Esophagus muscularis mucosa (tissue), 4 donors: ENCODE measurements around the gene ATF6. TPM values are rescaled to one million over a fixed set of nuclear protein-coding genes. Genes with fewer than 3 reads are reported as not detected.

Experiments
- DNase-seq: peaks from one replicate; pipeline ENCODE4 v3.0.0-alpha.2; 2017; ENCODE audit errors: extremely low spot score
- H3K27ac ChIP-seq, 4 donors: fragments of 200-600 bp; sonication (generic); replicated peaks in 1 of 4; 1 replicate in 3 of 4; 2 replicates in 1 of 4; pipeline ENCODE4 v1.5.1; 2016 to 2019; ENCODE audit warnings: mild to moderate bottlenecking in 1 of 4
- H3K27me3 ChIP-seq, 4 donors: fragments of 200-600 bp; sonication (generic); one replicate each; pipeline versions ENCODE4 v1.5.1 to v1.6.0; 2016 to 2019
- H3K36me3 ChIP-seq, 4 donors: fragments of 200-600 bp; sonication (generic); one replicate each; pipeline ENCODE4 v1.5.1; 2016 to 2019
- H3K4me1 ChIP-seq, 4 donors: fragments of 200-600 bp; sonication (generic); one replicate each; pipeline ENCODE4 v1.5.1; 2016 to 2019
- H3K4me3 ChIP-seq, 4 donors: fragments of 200-600 bp; sonication (generic); 1 replicate in 2 of 4; 2 replicates in 2 of 4; pipeline ENCODE4 v1.5.1; 2016 to 2019; ENCODE audit warnings: mild to moderate bottlenecking in 4 of 4, moderate library complexity in 1 of 4
- H3K9me3 ChIP-seq, 4 donors: fragments of 200-600 bp; sonication (generic); 1 replicate in 3 of 4; 2 replicates in 1 of 4; pipeline ENCODE4 v1.5.1; 2016 to 2019
- EP300 ChIP-seq: sonication (generic); formaldehyde crosslinking; IDR thresholded peaks from one replicate; pipeline ENCODE4 v1.6.1; 2017; ENCODE audit warnings: antibody characterized with exemption
- POLR2A ChIP-seq: fragments of 450-650 bp; IDR thresholded peaks from one replicate; pipeline ENCODE4 v1.6.1; 2017; ENCODE audit warnings: antibody characterized with exemption, moderate library complexity, mild to moderate bottlenecking, low read depth
- POLR2AphosphoS5 ChIP-seq, 2 donors: sonication (generic); formaldehyde crosslinking; IDR thresholded peaks; one replicate each; pipeline ENCODE4 v1.6.1; 2017; ENCODE audit warnings: antibody characterized with exemption in 2 of 2
- WGBS: methylation state at CpG from one replicate; pipeline ENCODE4 v1.1.5; 2018; 5-methylcytosine and 5-hydroxymethylcytosine counted together
- intact Hi-C: fragments of 100-400 bp; cut with DNase I; formaldehyde crosslinking; loops from one replicate; pipeline ENCODE4 v1.15.1; 2023
- total RNA-seq, 4 donors: library from RNA; depleted of rRNA; stranded (reverse); fragments of >200 nt; gene quantifications; one replicate each; pipeline versions ENCODE4 v1.1.0 to v1.2.1, GENCODE V29; 2016
- TF ChIP-seq, protein P1 (sequence below), 3 experiments: fragments of 200-600 bp in 2 of 3; fragments of 450-650 bp in 1 of 3; sonication (generic) in 2 of 3; IDR thresholded peaks; one replicate each; pipeline ENCODE4 v1.5.1; 2017 to 2019; ENCODE audit warnings: antibody characterized with exemption in 3 of 3, mild to moderate bottlenecking in 2 of 3, moderate library complexity in 1 of 3

Gene ATF6
- total RNA-seq, 4 donors from 2014 or later = 24.5 to 30.6 (median 27.4) TPM

- 66% methylated on average over 6 of the region's 6 CpGs for WGBS
- Histone ChIP-seq H3K27me3 (peaks cover 0 to 8% (median 2%) of the 10 kb centered on the region in 4 donors), H3K27ac (no peak overlapping the region), H3K9me3 (no peaks in the 10 kb centered on the region), H3K36me3 (no peaks in the 10 kb centered on the region), H3K4me3 (no peak overlapping the region), H3K4me1 (peaks cover 8 to 24% (median 19%) of the 10 kb centered on the region in 4 donors)
- intact Hi-C loops = no loop called here
- TF ChIP-seq, protein P1, sequence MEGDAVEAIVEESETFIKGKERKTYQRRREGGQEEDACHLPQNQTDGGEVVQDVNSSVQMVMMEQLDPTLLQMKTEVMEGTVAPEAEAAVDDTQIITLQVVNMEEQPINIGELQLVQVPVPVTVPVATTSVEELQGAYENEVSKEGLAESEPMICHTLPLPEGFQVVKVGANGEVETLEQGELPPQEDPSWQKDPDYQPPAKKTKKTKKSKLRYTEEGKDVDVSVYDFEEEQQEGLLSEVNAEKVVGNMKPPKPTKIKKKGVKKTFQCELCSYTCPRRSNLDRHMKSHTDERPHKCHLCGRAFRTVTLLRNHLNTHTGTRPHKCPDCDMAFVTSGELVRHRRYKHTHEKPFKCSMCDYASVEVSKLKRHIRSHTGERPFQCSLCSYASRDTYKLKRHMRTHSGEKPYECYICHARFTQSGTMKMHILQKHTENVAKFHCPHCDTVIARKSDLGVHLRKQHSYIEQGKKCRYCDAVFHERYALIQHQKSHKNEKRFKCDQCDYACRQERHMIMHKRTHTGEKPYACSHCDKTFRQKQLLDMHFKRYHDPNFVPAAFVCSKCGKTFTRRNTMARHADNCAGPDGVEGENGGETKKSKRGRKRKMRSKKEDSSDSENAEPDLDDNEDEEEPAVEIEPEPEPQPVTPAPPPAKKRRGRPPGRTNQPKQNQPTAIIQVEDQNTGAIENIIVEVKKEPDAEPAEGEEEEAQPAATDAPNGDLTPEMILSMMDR (IDR thresholded peaks at IDR 0.05) = no peak
- TF ChIP-seq EP300 = no peak
- no peak for TF ChIP-seq POLR2A
- TF ChIP-seq POLR2AphosphoS5 (IDR thresholded peaks at IDR 0.05) = no peak
- DNase-seq = no peak
Measured at GRCh38 chr1:161730050-161730564, 36.0 kb upstream of the ATF6 start.

DNA sequence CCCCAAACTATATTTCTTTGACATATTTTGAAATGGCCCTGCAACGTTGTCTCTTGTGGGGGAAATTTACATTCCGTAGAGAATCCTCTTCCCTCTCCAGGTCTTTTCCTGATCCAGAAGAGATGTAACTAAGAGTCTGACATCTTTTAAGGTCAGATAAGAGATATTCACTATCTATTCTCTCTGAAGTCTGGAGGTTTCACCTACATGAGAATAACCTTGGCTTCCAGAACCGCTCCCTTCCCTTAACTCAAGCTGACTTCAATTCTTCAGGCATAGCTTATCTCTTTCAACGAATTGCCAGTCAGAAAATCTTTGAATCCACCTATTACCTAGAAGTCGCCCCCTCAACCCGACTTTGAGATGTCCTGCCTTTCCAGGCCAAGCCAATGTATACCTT lies 34.9 kb upstream of the ATF6 start:
- TF ChIP-seq POLR2A (no peak), POLR2AphosphoS5 (IDR thresholded peaks at IDR 0.05) (no peak), EP300 (no peak)
- TF ChIP-seq, protein P1 (IDR thresholded peaks at IDR 0.05) = no peak
- H3K4me3 ChIP-seq = no peak overlapping the region
- H3K27me3 ChIP-seq = peaks cover 0 to 8% (median 0%) of the 10 kb centered on the region in 4 donors
- DNase-seq = no peak
- no peak overlapping the region for H3K27ac ChIP-seq
- WGBS = 77% methylated on average over 6 of the region's 6 CpGs
- intact Hi-C loops = no loop called here
- H3K4me1 ChIP-seq = peaks cover 3 to 13% (median 8%) of the 10 kb centered on the region in 4 donors
- H3K9me3 ChIP-seq = no peaks in the 10 kb centered on the region
- H3K36me3 ChIP-seq = no peaks in the 10 kb centered on the region

GRCh38 chr1:161731981-161732718 lies 34.0 kb upstream of the ATF6 start:
- no peak for DNase-seq
- WGBS = 67% methylated on average over 5 of the region's 5 CpGs
- TF ChIP-seq POLR2A (no peak), POLR2AphosphoS5 (IDR thresholded peaks at IDR 0.05) (no peak), EP300 (no peak)
- TF ChIP-seq, protein P1 (IDR thresholded peaks at IDR 0.05) = no peak
- intact Hi-C loops = no loop called here
- Histone ChIP-seq H3K27ac (no peak overlapping the region), H3K36me3 (no peaks in the 10 kb centered on the region), H3K4me3 (no peak overlapping the region), H3K27me3 (peaks cover 0 to 8% (median 0%) of the 10 kb centered on the region in 4 donors), H3K4me1 (peaks cover 3 to 7% (median 6%) of the 10 kb centered on the region in 4 donors), H3K9me3 (no peaks in the 10 kb centered on the region)

GRCh38 chr1:161733526-161733925 lies 32.6 kb upstream of the ATF6 start:
- 32% methylated on average over 1 of the region's 1 CpG for WGBS
- H3K27ac ChIP-seq = no peak overlapping the region
- no peaks in the 10 kb centered on the region for H3K36me3 ChIP-seq
- no peak for TF ChIP-seq POLR2A
- TF ChIP-seq, protein P1 (IDR thresholded peaks at IDR 0.05) = no peak
- no peak for TF ChIP-seq POLR2AphosphoS5 (IDR thresholded peaks at IDR 0.05)
- TF ChIP-seq EP300 = no peak
- H3K9me3 ChIP-seq = no peaks in the 10 kb centered on the region
- H3K4me1 ChIP-seq = peaks cover 0 to 3% (median 0%) of the 10 kb centered on the region in 4 donors
- intact Hi-C loops = no loop called here
- peaks cover 0 to 17% (median 0%) of the 10 kb centered on the region in 4 donors for H3K27me3 ChIP-seq
- no peak for DNase-seq
- H3K4me3 ChIP-seq = no peak overlapping the region
